ENCODE measurements around the gene MGAT1.
"Not testable (repeated sequence)": the region's sequence is repeated elsewhere in the genome, so short reads cannot be mapped to it uniquely, and the experiment has no call there.

Gene MGAT1

DNA sequence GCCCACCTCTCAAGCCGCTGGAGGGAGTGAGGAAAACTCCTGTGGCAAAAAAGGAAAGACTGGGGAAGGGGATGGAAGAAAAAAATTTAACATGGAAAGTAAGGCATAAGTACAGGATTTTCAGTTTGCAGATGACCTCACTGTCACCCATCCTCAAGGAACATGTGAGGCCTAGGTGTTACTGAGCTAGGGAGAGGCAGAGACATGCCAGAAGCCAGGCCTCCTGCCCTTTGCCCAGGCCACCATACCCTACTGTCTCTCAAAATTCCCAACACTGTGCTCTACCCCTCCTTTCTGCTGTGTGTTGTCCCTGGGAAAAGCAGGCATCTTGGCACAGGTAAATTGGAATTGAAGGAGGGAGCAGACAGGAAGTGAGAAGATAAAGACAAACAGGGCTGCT is 4.4 kb upstream of the MGAT1 start:
- no peak for DNase-seq

DNA sequence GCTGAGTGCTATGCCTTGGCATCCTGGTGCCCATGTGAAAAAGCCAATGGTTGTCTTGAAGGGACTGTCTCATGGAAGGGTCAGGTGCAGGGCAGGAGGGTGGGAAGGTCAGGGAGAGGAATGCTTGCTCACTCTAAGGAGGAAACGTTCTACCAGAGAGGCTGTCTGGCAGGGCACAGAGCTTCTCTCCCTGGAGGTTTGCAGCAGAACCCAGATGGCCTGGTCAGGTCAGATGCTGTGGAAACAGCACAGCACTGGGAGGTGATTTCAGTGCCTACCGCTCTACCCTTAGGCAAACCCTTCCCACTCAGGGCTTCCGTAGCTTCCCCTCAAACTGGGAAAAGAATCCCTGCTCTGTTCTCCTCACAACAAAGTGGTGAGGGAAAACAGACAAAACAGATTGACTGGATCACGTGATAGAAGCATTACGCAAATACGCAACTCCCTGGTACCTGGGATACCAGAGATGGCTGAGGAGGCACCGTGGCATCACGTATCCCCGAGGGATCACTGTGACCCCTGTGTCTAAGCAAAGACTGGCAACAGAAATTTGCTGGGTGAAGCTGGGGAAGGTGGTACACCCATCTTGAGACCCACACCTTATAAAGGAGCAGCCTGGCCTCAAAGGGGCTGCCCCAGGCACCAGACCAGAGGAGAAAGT is 3.9 kb upstream of the MGAT1 start:
- peak in 1 of 58 donors; percentile 27 for DNase-seq

DNA sequence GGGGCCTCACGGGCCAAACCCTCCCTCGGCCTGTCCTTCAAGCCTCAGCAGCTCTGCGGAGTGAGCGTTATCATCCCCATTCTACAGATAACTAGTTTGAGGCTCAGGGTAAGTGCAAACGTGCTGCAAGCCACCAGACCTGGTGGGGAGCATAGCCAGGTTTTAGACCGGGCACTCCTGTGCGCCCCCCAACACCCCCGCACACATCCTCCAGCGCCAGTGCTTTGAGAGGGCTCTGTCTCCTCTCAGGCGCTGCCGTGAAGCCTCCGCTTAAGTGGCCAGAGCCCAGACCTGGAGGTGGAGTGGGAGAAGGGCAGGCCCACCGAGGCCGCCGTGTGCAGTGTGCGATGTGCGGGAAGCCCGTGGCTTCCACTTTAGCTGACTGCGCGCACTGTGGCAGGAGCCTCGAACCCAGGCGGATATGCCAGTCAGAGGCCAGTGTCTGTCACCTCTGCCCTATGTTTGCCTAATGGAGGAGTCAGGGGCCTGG is 1.6 kb upstream of the MGAT1 start:
- DNase-seq = no peak

DNA sequence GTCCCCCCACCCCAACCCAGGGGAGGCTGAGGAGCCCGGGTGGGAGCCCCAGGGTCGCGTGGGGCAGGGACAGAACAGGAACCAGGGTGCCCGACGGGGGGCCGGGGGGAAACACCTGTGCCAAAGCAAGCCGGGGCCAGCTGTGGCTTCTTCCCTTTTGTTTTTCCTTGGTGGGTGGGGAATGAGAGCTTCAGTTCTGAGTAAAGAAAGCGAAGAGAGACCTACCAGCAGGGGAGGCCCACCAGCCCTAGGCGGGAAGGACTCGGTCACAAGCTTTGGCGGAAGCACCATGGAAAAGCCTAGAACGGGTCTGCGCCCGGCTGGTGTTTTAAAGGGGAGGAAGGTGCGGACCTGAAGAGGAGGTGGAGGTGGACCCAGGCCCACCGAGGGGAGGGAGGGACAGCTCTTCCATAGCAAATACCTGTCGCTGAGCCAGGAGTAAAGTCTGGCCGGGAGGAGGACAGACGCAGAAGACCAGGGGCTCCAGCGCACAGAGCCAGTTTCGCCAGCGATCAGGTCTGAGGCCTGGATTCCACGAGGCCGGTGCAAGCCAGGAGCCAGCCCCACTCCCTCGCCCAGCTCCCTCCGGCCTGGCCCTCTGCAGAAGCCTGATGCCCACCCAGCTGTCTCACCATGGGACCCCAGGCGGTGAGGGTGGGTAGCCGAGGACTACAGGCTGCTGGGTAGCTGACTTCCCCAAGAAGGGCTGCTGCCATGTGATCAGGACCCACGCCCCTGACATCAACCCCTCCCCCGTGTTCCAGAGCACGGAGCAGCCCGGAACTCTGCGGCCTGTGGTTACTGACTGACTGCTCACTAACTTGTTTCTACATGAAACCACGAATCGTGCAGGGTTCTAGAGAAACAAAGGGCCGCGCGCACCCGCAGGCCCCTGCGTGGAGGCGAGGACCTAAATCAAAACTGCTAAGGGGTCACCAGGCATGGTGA is 849 bp upstream of the MGAT1 start:
- DNase-seq = peak in 36 of 58 donors; percentile 11 to 59 (median 29)

DNA sequence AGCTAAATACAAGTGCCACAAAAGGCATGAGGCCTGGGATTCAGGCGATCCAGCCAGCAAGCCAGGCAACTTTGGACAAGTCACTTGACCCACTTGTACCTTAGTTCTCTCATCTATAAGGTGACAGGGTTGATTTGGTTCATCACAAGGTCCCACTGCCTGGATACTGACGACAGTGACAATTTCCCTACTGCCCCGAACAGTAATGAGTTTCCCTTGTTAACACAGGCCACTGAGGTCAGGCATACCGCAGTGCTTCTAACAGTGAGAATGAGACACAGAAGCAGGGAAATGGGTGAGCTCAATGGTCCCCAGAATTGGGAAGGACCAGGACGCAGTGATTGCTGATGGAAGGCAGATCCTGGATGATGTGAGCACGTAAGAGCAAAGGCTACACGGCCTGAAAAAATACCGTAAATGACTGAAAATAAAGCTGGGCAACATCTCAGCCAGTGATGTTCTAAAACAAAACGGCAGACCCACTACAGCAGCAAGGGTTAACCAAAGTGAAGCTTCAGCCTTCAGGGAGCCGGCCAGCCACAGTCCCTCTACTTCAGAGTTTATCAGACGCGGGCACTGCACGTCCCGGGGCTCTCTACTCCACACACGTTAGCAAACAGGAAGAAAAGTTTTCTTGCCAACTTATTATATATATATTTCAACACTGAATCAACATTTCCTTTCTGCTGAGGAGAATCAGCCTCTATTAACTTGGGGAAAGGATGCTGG is 846 bp downstream of the MGAT1 start:
- no peak for DNase-seq

DNA sequence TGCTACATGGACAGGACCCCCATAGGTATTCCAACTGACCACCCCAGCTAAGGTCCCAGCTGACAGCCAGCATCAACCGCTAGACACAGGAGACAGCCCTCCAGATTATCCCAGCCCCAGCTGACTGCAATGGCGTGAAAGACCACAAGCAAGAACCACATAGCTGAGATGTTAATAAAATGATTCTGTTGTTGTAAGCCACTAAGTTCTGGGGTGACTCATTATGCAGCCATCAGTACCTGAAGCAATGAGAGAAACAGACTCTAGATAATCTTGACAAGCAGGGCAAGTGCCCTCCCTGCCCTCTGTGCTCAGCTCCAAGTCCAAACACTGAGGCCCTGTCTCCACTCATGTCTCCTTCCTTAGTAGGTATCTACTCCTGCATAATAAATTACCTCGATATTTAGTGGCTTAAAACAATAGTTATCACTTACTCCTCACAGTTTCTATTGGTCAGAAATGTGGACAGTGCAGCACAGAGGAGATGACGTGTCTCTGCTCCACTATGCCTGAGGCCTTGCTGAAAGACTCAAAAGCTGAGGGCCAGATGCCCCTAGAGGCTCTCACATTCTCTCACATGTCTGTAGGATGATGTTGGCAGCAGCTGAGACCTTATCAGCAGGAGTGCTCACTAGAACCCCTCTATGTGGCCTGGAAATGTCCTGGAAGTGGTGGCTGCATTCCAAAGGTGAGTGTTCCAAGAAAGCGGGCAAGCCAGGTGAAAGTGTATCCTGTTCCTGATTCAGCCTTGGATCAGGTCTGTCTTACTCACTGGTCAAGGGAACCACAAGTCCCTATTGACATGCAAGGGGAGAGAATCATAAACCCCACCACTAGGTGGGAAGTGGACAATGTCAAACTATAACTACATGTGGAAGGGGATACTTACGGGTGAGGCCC is 2.5 kb downstream of the MGAT1 start:
- no peak for DNase-seq

DNA sequence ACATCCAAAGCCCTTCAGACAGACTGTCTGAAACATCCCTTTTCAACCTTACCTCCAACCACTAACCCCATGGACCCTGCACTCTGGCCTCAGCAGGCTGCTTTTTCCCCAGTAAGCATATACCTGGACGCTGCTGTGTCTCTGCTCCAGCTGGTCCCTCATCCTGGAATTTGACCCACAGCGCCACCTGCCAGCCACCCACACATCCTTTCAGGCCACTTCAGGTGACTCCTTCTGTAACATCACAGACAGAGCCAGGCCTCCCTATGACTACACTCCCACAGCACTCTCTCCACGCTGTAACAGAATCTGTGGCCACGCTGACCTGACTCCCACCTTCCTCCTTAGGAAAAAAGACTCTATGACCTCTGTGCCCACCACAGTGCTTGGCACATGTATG is 3.4 kb downstream of the MGAT1 start:
- DNase-seq = no peak

DNA sequence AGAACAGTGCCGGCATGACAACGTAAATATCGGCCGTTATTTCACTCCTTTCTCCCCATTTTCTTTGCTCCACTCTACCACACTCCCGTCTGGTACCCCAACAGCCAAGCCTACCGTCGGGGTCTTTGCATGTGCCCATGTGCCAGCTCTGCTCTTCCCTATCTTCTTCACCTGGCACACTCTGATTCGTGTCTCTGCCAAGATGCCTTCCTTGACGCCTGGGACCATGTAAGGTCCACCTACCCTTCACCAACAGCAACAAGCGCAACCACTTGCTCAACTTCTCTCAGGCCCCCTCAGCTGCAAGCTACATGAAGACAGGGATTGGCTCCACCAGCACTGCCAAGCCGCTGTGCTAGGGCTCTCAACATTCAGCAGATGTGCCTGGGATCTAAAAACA is 4.4 kb downstream of the MGAT1 start:
- DNase-seq = no peak

DNA sequence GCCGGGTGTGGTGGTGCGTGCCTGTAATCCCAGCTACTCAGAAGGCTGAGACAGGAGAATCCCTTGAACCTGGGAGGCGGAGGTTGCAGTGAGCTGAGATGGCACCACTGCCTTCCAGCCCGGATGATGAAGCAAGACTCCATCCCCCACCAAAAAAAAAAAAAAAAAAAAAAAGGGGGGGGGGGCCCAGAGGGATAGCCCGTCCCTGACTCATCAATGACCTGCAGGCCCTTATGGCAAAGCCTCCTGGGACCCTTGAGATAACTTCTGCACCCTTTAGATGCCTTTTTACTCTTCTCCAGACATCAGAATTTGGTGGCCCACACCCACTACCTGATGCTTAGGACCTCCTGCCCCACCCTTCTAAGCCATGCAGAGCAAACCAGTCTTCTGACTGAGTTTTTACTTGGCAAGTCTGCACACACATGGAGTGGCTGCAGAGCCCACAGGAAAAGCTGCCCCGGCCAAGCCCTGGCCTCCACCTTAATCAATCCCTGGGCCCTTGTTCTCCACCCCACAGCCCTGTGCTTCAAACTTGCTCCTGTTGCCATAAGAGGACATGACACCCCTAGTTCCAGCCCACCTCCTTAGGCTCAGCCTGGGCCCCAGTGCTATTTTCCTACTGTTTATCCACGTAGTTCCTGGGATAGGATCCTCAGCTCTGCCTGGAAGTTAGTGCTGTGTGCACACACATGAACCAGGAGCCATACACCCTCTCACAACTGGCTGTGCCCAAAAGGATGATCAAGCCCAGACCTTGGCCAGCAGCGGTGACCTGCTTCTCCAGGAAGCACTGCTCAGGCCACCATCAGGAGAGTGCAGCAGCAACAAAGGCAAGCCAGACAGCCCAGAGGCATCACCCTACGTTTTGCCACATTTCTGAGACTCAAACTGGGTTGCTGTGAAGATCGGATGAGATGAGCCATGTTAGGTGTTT is 5.1 kb downstream of the MGAT1 start:
- DNase-seq = no peak

DNA sequence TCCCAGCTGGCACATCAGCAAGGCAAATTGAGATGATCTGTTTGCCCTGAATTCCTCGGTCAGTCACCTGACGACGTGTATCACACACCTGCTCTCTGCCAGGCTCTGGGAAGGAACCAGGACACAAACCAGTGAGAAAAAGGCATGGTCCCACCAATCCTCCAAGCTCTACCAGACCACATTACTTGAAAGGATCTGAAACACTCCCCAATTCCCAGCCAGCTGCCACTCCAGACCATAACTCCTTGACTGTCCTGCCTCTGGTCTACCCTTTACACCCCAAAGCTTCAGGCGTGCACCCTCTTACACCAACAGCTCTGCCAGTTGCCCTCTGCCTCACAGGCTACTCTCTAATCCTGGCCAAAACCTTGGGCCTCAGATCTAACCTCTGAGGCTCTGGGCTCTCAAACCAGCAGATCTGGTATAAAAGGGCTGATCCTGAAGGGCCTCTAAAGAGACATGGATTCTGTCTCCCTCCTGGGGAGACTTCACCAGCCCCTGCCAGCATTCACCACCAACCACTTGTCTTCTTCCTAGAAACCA is 6.8 kb downstream of the MGAT1 start:
- DNase-seq = no peak

DNA sequence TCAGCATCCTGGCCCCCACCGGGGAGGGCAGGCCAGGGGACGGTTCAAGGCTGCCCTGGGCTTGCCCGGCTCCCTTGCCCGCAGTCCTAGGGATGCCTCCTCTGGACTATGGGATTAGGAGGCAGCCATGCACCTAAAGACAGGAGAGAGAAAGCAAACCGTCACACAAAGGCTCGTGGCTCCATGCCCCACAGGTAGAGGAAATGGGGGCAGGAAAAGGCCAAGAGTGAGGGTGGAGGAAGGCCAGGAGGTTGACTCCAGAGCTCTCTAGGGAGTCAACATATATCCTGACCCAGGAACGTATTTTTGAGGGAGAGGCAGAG is 9.7 kb downstream of the MGAT1 start:
- no peak for DNase-seq

DNA sequence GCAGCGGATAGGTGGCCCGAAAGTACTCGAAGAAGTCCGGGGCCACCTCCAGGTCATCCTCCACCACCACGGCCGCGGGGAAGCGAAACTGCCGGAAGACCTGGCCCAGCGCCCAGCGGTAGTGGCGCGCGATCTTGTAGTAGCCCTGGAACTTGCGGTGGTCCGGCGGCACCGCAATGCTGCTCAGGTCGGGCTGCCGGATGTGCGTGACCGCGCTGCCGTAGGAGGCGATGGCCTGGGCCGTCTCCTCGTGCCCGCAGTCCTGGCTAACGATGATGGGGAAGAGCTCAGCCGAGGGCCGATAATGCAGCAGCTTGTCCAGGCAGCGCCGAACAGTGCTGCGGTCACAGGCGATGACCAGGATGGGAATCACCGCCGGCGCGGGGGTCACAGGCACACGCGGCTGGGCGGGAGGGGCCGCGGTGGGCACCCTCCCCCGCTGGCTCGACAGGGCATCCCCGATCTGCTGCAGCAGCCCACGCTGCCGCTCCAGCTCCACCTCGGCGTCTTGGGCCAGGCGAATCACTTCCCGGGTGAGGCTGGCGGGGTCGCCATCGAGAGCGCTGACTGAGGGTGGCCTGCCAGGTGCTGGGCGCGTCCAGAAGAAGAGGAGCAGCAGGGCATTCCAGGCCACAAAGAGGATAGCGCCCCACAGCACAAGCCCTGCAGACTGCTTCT is 10.2 kb downstream of the MGAT1 start:
- no peak for DNase-seq

DNA sequence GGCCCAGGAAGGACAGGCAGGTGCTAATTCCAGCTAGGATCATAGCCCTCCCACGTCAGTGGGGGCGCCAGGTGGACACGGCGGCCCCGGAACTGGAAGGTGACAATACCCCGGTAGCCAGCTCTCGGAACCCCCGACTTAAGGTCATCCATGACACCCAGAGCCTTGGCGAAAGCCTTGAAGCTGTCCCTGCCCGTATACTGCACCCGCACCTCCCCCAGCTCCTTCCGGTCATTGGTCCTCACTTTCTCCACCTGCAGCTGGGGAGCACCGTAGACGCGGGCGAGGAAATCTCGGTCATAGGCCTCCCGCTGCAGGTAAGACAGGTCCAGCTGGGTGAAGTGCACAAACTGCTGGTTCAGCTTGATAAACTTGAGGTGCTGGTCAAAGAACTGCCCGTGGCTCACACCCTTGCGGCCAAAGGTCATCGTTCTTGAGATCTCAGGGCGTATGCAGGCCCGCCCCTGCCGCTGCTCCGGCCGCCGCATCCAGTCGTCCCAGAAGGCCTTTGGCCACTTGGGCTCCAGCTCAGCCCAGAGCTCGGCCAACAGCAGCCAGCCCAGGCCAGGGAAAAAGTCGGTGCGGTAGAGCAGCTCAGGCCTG is 10.9 kb downstream of the MGAT1 start:
- DNase-seq = no peak

DNA sequence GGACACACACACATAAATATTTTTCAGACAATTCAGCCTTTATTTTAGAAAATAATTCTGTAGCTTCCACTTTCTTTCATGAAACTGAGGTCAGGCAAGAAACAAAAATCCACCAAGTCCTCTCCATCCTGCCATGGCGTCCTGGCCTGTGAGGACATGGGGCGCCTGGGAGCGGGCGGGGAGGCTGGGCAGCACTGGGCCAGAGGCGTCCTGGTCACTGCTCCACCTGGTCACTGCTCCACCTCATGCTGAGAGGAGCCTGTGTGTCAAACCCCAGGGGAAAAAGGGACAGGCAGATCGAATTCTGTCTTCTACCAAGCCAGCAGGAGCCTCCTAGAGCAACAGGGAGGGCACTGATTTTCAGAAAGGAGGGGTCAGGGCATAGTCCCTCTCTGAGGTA is 12.1 kb downstream of the MGAT1 start:
- no peak for DNase-seq

DNA sequence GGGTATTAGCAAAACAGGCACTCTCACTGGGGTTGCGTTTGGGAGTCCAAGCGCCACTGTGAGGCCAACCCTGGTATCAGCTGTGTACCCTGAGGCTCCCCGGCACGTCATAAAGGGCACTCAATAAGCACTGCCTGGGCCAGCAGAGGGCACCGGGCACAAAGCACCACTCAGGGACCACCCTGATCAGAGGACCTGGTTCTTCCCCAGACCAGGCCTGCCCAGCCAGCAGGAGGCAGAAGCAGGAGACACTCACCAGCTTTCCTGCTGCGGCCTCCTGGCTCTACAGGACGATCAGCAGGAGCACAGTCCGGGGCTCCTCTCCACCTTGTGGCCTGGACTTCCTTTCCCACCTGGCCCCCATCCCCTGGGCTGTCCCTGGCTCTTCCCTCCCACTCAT is 12.6 kb downstream of the MGAT1 start:
- DNase-seq = no peak

DNA sequence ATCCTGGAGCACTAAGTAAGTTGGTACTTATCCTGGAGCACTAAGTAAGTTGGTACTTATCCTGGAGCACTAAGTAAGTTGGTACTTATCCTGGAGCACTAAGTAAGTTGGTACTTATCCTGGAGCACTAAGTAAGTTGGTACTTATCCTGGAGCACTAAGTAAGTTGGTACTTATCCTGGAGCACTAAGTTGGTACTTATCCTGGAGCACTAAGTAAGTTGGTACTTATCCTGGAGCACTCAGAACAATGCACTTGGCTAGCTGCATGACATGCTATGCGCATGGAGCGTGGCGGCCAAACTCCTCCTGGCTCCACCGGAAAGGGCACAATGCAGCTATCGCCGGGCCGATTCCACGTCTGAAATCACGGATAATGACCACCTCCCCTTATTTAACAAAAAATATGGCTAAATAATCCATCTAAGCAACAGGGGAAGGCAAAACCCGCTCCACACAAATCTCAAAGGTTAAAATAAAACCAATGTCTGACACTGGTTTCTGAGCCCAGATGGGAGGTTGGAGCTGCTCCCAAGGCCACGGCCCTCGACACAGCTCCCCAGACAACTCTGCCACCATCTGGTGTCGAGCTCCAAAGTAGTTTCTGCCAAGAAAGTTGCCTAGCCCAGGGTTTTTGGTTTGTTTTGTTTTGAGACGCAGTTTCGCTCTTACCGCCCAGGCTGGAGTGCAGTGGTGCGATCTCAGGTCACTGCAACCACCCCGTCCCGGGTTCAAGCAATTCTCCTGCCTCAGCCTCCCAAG is 13.8 kb downstream of the MGAT1 start:
- DNase-seq = not testable (repeated sequence)

DNA sequence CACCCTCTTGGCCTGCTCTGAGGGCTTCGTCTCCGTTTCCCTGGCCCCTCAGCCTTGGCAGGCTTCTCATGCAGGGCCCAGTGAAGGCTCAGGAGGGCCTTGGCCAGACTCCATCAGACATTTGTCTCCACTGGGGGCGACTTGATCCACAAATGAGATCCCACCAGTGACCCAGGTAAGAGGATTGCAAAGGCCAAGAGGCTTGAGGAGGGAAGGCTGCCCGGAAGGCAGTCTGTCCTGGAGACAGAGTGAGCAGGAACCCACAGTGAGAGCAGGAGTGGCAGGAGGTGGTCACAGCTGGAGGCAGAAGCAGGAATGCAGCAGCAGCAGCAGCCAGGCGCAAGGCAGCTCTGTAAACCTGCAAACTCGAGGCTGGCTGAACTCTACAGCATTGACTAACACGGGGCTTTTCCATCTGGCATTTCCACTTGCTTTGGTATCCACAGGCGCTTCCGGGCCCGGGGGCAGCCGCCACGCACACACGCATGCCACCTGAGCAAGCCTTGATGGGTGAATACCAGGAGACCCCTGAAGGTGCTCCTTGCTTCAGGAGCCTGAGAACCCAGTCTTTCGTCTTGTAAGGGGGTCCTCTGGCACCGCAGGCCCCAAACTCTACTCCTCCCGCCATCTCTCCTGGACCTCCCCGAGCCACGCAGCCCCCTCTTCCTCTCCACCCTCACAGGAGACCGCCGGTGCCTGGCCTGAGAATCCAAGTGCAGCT is 14.7 kb downstream of the MGAT1 start:
- DNase-seq = no peak
